Panc1 (cell line): ENCODE data around the gene MRRF. TPM values are rescaled to one million over a fixed set of nuclear protein-coding genes. Genes with fewer than 3 reads are reported as not detected.

Source experiments
- ATAC-seq: fragments of 200-7000 bp; cut with Tn5 transposase; 2 replicates; pipeline ENCODE4 v1.9.1; 2020; ENCODE audit warnings: mild to moderate bottlenecking, moderate library complexity
- BruUV-seq: library from RNA; stranded (reverse); fragments of 400-500 nt; replicated peaks from 2 replicates; lab custom pipeline; 2021; lab: Mats Ljungman, UMichigan
- CTCF ChIA-PET: fragments of 300-600 bp; sonication (Branson Sonifier 250); formaldehyde crosslinking; loops from one replicate; lab custom pipeline; 2022; ENCODE audit warnings: antibody characterized with exemption; lab: Charles Lee
- POLR2A ChIA-PET: fragments of 300-600 bp; sonication (Branson Sonifier 250); formaldehyde crosslinking; loops from one replicate; lab custom pipeline; 2022; ENCODE audit warnings: antibody characterized with exemption; lab: Charles Lee
- DNase-seq: peaks from one replicate; pipeline ENCODE4 v3.0.0-alpha.2; 2010; ENCODE audit warnings: low read depth, low spot score
- H3K27ac ChIP-seq: 2 replicates; pipeline ENCODE4 v1.5.1; 2011; ENCODE audit warnings: mild to moderate bottlenecking, low read length, inconsistent platforms
- H3K27me3 ChIP-seq: fragments of 200-500 bp; sonication (Bioruptor generic); 2 replicates; pipeline ENCODE4 v1.6.0; 2014; ENCODE audit warnings: low read length, inconsistent platforms; ENCODE audit not compliant: control insufficient read depth, insufficient read depth
- H3K36me3 ChIP-seq: fragments of 200-500 bp; sonication (Bioruptor generic); 2 replicates; pipeline ENCODE4 v1.5.1; 2014; ENCODE audit warnings: inconsistent platforms, mild to moderate bottlenecking, low read length, moderate library complexity; ENCODE audit not compliant: control insufficient read depth, insufficient read depth
- H3K4me1 ChIP-seq: 2 replicates; pipeline ENCODE4 v1.5.1; 2011; ENCODE audit warnings: inconsistent platforms, mild to moderate bottlenecking, low read length, moderate library complexity; ENCODE audit not compliant: control insufficient read depth, insufficient read depth
- H3K4me3 ChIP-seq, 2 experiments: 2 replicates each; pipeline ENCODE4 v1.5.1; 2011 to 2012; ENCODE audit warnings: low read depth in 2 of 2, low read length in 2 of 2, mild to moderate bottlenecking in 2 of 2, inconsistent platforms in 1 of 2, moderate library complexity in 1 of 2
- H3K9me3 ChIP-seq: fragments of 200-500 bp; sonication (Bioruptor generic); 2 replicates; pipeline ENCODE4 v1.5.1; 2014; ENCODE audit warnings: low read depth, mild to moderate bottlenecking, inconsistent platforms, low read length, moderate library complexity; ENCODE audit not compliant: control insufficient read depth, insufficient read depth
- POLR2AphosphoS5 ChIP-seq: IDR thresholded peaks from 2 replicates; pipeline ENCODE4 v1.6.1; 2012; ENCODE audit warnings: mild to moderate bottlenecking, low read depth, low read length, moderate library complexity
- SIN3A ChIP-seq: IDR thresholded peaks from 2 replicates; pipeline ENCODE4 v1.6.1; 2012; ENCODE audit warnings: low read depth, mild to moderate bottlenecking, low read length, moderate library complexity, borderline replicate concordance; ENCODE audit not compliant: insufficient read depth
- TCF7L2 ChIP-seq: IDR thresholded peaks from 2 replicates; pipeline ENCODE4 v1.6.1; 2011; ENCODE audit warnings: mild to moderate bottlenecking, low read depth, low read length, inconsistent platforms
- in situ Hi-C: cut with HindIII; loops from 2 replicates; pipeline ENCODE4 v1.10.0; 2016; ENCODE audit warnings: low sequenced_read_pairs, low pct_unique_long_range_greater_than_20kb
- intact Hi-C: fragments of 100-400 bp; cut with micrococcal nuclease; formaldehyde crosslinking; loops from one replicate; pipeline ENCODE4 v1.10.0; 2022; ENCODE audit not compliant: unreplicated experiment
- total RNA-seq: library from RNA; stranded (reverse); gene quantifications from one replicate; pipeline ENCODE4 v1.2.1, GENCODE V29; 2021; ENCODE audit not compliant: unreplicated experiment
- TF ChIP-seq, protein P1 (sequence below): fragments of 450-650 bp; IDR thresholded peaks from 2 replicates; pipeline ENCODE4 v1.5.1; 2017; ENCODE audit warnings: mild to moderate bottlenecking
- TF ChIP-seq, protein P2 (sequence below), 2 experiments: IDR thresholded peaks; 2 replicates each; pipeline ENCODE4 v1.6.1; 2011 to 2012; ENCODE audit warnings: low read depth in 2 of 2, control low read depth in 1 of 2, low read length in 1 of 2, mild to moderate bottlenecking in 1 of 2, moderate library complexity in 1 of 2; ENCODE audit not compliant: insufficient read depth in 1 of 2

Gene MRRF
- total RNA-seq, 1 experiment from 2014 or later: 28.4 TPM

DNA sequence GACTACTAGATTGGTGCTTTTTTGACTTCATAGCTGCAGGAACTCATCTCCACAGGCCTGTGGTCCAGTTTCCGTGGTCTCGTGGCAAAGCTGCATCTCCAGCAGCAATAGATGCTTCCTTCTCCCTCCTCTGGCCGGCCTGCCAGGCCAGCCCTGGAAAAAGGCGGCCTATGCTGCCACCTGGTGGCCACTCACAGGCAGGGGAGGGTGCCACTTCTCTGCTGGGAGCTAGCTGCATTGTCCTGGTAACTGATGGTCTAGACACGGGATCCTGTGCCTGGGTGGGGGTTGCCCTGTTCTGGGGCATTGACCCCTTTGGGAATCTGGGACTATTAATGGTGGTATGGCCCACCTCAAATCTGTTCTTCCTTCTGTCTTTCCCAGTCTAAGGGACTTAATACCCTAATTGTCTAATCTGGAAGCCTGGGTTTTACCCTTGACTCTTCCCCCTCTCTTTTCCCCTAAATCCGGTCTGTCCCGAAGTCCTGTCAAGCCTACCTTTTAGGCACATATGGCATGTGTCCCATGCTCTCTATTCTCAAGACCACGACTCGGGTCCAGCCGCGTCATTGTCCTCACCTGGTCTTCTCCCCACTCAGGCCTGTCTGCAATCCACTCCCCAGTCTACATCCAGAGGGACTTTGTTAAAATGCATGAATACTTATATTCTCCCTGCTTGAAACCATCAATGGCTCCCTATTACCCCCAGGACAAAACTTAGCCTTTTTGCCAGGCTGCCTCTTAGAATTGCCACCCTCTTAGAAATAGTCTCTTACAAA lies 86.1 kb downstream of the MRRF start:
- intact Hi-C loops: loop anchor here (1.0 to 5.0 kb wide), 4 partner anchors 103 to 462 kb away; no protein-coding TSS in a partner anchor
- Histone ChIP-seq H3K27ac (no peak overlapping the region), H3K27me3 (no peaks in the 10 kb centered on the region), H3K9me3 (no peaks in the 10 kb centered on the region), H3K36me3 (no peaks in the 10 kb centered on the region), H3K4me3 (no peak overlapping the region), H3K4me1 (peaks cover 4% of the 10 kb centered on the region; the same call in 1 of the 2 replicates)
- no TSS peak for BruUV-seq
- in situ Hi-C loops: no loop called here
- DNase-seq (peak; percentile 47), ATAC-seq (peak; percentile 94)
- ChIA-PET POLR2A (interaction anchor here (0.6 kb wide), 1 partner anchor 226 kb away, joined by 3 read pairs; no protein-coding TSS in a partner anchor), CTCF (interaction anchor here (0.7 to 2.2 kb wide), 5 partner anchors 221 to 537 kb away, joined by 3 to 26 read pairs (median 6); no protein-coding TSS in a partner anchor)
- TF ChIP-seq, protein P1, sequence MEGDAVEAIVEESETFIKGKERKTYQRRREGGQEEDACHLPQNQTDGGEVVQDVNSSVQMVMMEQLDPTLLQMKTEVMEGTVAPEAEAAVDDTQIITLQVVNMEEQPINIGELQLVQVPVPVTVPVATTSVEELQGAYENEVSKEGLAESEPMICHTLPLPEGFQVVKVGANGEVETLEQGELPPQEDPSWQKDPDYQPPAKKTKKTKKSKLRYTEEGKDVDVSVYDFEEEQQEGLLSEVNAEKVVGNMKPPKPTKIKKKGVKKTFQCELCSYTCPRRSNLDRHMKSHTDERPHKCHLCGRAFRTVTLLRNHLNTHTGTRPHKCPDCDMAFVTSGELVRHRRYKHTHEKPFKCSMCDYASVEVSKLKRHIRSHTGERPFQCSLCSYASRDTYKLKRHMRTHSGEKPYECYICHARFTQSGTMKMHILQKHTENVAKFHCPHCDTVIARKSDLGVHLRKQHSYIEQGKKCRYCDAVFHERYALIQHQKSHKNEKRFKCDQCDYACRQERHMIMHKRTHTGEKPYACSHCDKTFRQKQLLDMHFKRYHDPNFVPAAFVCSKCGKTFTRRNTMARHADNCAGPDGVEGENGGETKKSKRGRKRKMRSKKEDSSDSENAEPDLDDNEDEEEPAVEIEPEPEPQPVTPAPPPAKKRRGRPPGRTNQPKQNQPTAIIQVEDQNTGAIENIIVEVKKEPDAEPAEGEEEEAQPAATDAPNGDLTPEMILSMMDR: peak; percentile 81
- TF ChIP-seq SIN3A (no peak), TCF7L2 (no peak)
- TF ChIP-seq, protein P2, sequence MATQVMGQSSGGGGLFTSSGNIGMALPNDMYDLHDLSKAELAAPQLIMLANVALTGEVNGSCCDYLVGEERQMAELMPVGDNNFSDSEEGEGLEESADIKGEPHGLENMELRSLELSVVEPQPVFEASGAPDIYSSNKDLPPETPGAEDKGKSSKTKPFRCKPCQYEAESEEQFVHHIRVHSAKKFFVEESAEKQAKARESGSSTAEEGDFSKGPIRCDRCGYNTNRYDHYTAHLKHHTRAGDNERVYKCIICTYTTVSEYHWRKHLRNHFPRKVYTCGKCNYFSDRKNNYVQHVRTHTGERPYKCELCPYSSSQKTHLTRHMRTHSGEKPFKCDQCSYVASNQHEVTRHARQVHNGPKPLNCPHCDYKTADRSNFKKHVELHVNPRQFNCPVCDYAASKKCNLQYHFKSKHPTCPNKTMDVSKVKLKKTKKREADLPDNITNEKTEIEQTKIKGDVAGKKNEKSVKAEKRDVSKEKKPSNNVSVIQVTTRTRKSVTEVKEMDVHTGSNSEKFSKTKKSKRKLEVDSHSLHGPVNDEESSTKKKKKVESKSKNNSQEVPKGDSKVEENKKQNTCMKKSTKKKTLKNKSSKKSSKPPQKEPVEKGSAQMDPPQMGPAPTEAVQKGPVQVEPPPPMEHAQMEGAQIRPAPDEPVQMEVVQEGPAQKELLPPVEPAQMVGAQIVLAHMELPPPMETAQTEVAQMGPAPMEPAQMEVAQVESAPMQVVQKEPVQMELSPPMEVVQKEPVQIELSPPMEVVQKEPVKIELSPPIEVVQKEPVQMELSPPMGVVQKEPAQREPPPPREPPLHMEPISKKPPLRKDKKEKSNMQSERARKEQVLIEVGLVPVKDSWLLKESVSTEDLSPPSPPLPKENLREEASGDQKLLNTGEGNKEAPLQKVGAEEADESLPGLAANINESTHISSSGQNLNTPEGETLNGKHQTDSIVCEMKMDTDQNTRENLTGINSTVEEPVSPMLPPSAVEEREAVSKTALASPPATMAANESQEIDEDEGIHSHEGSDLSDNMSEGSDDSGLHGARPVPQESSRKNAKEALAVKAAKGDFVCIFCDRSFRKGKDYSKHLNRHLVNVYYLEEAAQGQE (IDR thresholded peaks at IDR 0.05; ENCODE audit: insufficient read depth in 1 of 2, low read depth in 2 of 2, low read length in 1 of 2): no peak

DNA sequence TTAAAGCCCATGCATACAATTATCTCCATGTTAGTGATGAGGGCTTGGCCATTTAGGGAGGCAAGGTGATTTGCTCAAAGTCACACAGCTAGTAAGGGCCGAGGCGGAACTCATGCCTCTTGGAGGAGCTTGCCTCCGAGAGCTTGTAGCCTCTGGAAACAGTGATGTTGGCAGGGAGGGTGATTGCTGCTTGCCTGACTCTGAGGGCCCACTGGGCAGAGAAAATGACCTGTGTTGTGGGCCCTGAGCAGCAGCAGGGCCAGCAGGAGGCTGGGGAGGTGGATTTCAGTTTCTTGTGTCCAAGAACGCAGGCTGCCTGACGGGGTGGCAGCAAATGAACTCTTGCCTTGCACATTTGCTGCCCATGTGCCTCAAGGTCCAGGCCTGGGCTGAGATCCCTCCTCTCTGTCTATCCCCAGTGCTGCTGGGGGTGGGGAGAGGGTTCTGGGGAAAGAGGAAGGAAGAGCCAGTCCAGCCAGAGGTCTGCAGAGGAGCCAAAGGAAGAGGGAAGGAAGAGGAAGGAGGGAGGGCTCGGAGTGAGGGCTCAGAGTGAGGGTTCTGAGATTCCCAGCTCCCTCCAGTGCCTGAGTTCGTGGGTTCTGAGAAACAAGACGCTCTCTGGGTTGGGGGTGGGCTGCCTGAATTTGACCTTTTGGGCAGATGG lies 90.0 kb downstream of the MRRF start:
- TF ChIP-seq, protein P1: no peak
- TF ChIP-seq SIN3A (no peak), TCF7L2 (no peak), POLR2AphosphoS5 (no peak)
- TF ChIP-seq, protein P2 (IDR thresholded peaks at IDR 0.05; ENCODE audit: insufficient read depth in 1 of 2, low read depth in 2 of 2, low read length in 1 of 2): no peak
- Histone ChIP-seq H3K36me3 (no peaks in the 10 kb centered on the region), H3K27me3 (no peaks in the 10 kb centered on the region), H3K9me3 (no peaks in the 10 kb centered on the region), H3K4me1 (no peaks in the 10 kb centered on the region), H3K27ac (no peak overlapping the region), H3K4me3 (no peak overlapping the region)
- DNase-seq (no peak), ATAC-seq (no peak)
- BruUV-seq: no TSS peak
- intact Hi-C loops: loop anchor here (5.0 kb wide), 1 partner anchor 458 kb away; no protein-coding TSS in a partner anchor
- in situ Hi-C loops: no loop called here
- ChIA-PET CTCF (interaction anchor here (0.6 kb wide), 2 partner anchors 31 to 402 kb away, joined by 4 to 14 read pairs; no protein-coding TSS in a partner anchor), POLR2A (no interaction called here)
